Kidney (tissue), 14 donors: ENCODE measurements around the gene TMEM222. TPM values are rescaled to one million over a fixed set of nuclear protein-coding genes. Genes with fewer than 3 reads are reported as not detected.

Source experiments
- DNase-seq, 5 donors: peaks; one replicate each; pipeline ENCODE4 v3.0.0-alpha.2; 2013 to 2020
- FAIRE-seq: peaks from 2 replicates; lab custom pipeline; 2012; peaks lifted over from hg19 to GRCh38; lab: Jason Lieb, UNC
- H3K27ac ChIP-seq, 2 donors: one replicate each; pipeline ENCODE4 v1.7.0; 2013; ENCODE audit warnings: low read depth in 2 of 2, low read length in 2 of 2, inconsistent platforms in 1 of 2
- H3K27me3 ChIP-seq: one replicate; pipeline ENCODE4 v1.7.1; 2013; ENCODE audit warnings: low read length, inconsistent platforms; ENCODE audit not compliant: control insufficient read depth, insufficient read depth
- H3K36me3 ChIP-seq, 3 donors: one replicate each; pipeline versions ENCODE4 v1.7.0 to v1.7.1; 2013; ENCODE audit warnings: low read length in 3 of 3, control low read depth in 1 of 3, inconsistent platforms in 1 of 3; ENCODE audit not compliant: insufficient read depth in 3 of 3, control insufficient read depth in 2 of 3
- H3K4me1 ChIP-seq, 3 donors: one replicate each; pipeline versions ENCODE4 v1.7.0 to v1.7.1; 2013; ENCODE audit warnings: low read length in 3 of 3, inconsistent platforms in 1 of 3, low read depth in 1 of 3; ENCODE audit not compliant: control insufficient read depth in 2 of 3, insufficient read depth in 2 of 3
- H3K4me3 ChIP-seq, 3 donors: one replicate each; pipeline versions ENCODE4 v1.7.0 to v1.8.1; 2013; ENCODE audit warnings: low read length in 3 of 3, control low read depth in 1 of 3, inconsistent platforms in 1 of 3
- H3K9ac ChIP-seq, 3 donors: one replicate each; pipeline versions ENCODE4 v1.7.0 to v1.7.1; 2013; ENCODE audit warnings: low read length in 3 of 3, control low read depth in 1 of 3, inconsistent platforms in 1 of 3
- H3K9me3 ChIP-seq, 3 donors: one replicate each; pipeline versions ENCODE4 v1.7.0 to v1.7.1; 2013; ENCODE audit warnings: low read length in 3 of 3, control low read depth in 1 of 3, inconsistent platforms in 1 of 3; ENCODE audit not compliant: control insufficient read depth in 2 of 3, insufficient read depth in 1 of 3
- CTCF ChIP-seq: IDR thresholded peaks from 3 replicates; pipeline ENCODE4 v1.5.1; 2012; ENCODE audit warnings: mild to moderate bottlenecking, moderate library complexity, borderline replicate concordance; ENCODE audit not compliant: insufficient read depth; ENCODE audit errors: extremely low read depth
- intact Hi-C: fragments of 100-400 bp; cut with DNase I; formaldehyde crosslinking; loops from one replicate; pipeline ENCODE4 v1.11.1; 2022
- polyA plus RNA-seq: library from polyadenylated mRNA; stranded (reverse); fragments of 350-450 nt; fragmentation: Illumina TruSeq; extraction: RNeasy Lipid Tissue Mini Kit (QIAGEN cat#74804); gene quantifications from one replicate; pipeline ENCODE4 v1.2.3, GENCODE V29; 2014; ENCODE audit warnings: low read depth, low replicate concordance; ENCODE audit not compliant: insufficient read depth
- total RNA-seq: library from RNA; stranded (reverse); fragmentation: NEBNext Ultra II Directional; extraction: Animal tissue kit (Norgen Biotek cat#: 25700); gene quantifications from one replicate; pipeline ENCODE4 v1.2.1, GENCODE V29; 2021
- donor health status: control.
- donor health status: control.
- donor health status: control.
- donor health status: control.
- donor health status: control.
- donor health status: DM: yes; HTN: yes; CAD: no.
- donor health status: Normal renal cell carcinoma (clear cell type).

The TMEM222 gene
- total and polyA plus RNA-seq, 2 donors from 2014 or later: 42.9 to 58.2 TPM

DNA sequence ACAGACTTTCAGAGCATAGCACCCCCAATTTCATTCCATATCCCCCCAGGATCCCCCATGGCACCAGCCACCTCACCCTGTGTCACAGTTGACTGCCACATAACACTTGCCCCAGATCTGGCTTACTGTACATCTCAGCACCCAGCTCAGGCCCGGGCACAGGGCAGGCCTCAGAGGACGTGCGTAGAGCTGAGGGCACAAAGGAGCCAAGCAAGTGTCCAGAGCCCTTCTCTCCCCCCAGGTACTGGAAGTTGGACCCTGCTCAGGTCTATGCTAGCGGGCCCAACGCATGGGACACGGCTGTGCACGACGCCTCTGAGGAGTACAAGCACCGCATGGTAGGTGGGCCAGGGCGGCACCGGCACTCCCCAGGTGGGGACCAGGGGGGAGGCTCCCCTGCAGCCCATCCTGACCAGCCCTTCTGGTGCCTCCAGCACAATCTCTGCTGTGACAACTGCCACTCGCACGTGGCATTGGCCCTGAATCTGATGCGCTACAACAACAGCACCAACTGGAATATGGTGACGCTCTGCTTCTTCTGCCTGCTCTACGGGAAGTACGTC is 11.8 kb downstream of the TMEM222 start:
- Histone ChIP-seq H3K9ac (no peak overlapping the region), H3K27ac (no peak overlapping the region), H3K9me3 (no peaks in the 10 kb centered on the region), H3K4me3 (no peak overlapping the region), H3K36me3 (peaks cover 5 to 45% (median 20%) of the 10 kb centered on the region in 3 donors), H3K4me1 (no peaks in the 10 kb centered on the region), H3K27me3 (no peaks in the 10 kb centered on the region)
- FAIRE-seq (no peak), DNase-seq (no peak)
- no peak for TF ChIP-seq CTCF
- intact Hi-C loops: no loop called here

DNA sequence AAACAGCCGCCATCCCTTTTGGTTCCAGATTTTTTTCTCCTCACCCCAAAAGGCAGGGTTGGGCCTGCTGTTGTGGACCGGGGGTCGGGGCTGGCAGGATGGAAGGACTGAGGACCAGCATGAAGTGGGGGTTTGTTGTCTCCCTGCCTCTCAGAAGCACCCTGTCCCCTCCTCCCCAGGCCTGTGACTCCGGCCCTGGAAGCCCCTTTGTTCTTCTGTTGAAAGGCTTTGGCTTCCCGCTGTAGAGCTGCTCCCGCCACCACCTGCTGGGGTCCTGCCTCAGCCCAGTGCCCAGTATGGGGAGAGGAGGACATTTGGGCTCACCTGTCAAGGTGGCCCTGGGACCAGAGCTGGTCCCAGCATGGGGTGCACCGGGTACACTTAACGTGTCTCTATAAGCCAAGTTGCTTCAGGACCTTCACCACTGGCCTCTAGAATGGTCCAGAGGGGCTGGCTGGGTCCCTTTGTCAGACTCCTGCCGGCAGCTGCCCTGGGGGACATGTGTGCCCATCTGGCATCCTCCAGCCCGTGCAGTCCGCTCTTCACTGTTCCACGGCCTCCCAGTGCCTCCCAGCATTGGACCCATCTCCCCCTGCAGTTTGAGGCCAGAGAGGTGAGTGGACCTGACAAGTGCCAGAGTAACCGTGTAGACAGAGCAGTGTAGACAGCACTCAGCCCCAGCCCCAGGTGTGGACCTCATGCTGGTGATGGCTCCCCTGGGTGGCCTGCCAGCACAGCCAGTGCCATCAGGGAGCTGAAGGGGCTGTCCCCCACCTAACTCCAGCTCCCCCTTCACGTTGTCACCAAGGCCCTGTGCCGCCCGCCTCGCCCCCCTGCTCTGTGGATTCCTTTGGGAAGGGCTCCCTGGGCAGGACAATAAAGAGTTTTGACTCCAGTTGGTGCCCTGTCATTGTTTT is 13.8 kb downstream of the TMEM222 start:
- DNase-seq: no peak
- Histone ChIP-seq H3K9me3 (no peaks in the 10 kb centered on the region), H3K9ac (no peak overlapping the region), H3K4me1 (no peaks in the 10 kb centered on the region), H3K36me3 (peaks cover 5 to 45% (median 20%) of the 10 kb centered on the region in 3 donors), H3K4me3 (no peak overlapping the region), H3K27me3 (no peaks in the 10 kb centered on the region), H3K27ac (no peak overlapping the region)
- no peak for FAIRE-seq
- intact Hi-C loops: no loop called here
- TF ChIP-seq CTCF: no peak

GRCh38 chr1:27336756-27337155 is 14.8 kb downstream of the TMEM222 start:
- no peaks in the 10 kb centered on the region for H3K4me1 ChIP-seq
- no peak overlapping the region for H3K27ac ChIP-seq
- no peaks in the 10 kb centered on the region for H3K9me3 ChIP-seq
- H3K9ac ChIP-seq: no peak overlapping the region
- no peak for FAIRE-seq
- intact Hi-C loops: no loop called here
- TF ChIP-seq CTCF: no peak
- DNase-seq: peak in 1 of 5 donors; percentile 32
- H3K36me3 ChIP-seq: peaks cover 5 to 36% (median 20%) of the 10 kb centered on the region in 3 donors
- no peak overlapping the region for H3K4me3 ChIP-seq
- H3K27me3 ChIP-seq: no peaks in the 10 kb centered on the region
